ENCODE measurements around the gene SP140.
"Not testable (repeated sequence)": the region's sequence is repeated elsewhere in the genome, so short reads cannot be mapped to it uniquely, and the experiment has no call there.

SP140 gene

DNA sequence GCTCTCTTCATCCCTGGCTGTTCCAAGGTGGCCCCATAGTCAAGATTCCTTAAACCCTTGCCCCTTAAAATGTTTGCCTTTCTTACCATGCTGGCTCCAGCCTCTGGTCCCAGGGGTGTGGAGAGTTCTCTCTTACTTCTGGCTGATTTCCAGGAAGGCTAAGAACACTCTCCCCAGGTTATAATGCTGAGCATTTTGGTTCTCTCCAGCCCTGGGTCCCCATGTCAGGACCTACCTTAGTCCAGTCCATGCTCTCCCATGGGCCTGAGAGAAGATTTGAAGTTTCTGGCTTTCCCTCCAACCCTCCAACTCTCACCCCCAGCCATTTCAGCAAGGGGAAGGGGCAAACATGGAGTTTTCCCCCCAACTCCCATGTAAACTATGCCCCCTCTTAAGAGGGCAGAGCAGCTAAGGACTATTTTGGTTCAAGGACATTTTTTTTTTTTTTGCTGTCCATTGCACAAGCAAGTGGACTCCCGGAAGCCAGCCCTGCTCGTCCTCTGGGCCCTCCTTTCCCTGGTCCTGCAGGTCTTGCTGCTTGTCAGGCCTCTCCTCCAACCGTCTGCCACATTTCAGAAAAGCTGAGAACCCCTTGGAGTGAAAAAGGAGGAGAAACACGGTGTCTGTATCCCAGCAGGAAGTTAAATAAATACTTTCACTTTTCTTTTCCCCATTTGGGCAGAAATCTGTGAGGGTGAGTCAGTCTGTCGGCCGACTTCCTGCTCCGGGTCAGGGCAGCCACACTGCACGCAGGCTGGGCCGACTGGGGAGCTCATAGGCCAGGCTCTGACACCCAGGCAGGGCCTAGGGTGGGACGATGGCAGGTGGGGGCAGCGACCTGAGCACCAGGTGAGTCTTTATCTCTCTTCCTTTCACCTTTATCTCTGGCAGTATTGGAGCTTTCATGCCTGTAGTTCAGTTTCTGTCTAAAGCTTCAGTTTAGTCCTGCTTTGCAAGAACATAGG lies 101.2 kb downstream of the SP140 start, which contains the start of gene SP140L:
Gene SP140L (plus strand): TSS at position 741 of the 965 bp plus-strand sequence. CDS start 77 bp downstream, at position 818.
- no peak for DNase-seq (ENCODE audit: low spot score)

DNA sequence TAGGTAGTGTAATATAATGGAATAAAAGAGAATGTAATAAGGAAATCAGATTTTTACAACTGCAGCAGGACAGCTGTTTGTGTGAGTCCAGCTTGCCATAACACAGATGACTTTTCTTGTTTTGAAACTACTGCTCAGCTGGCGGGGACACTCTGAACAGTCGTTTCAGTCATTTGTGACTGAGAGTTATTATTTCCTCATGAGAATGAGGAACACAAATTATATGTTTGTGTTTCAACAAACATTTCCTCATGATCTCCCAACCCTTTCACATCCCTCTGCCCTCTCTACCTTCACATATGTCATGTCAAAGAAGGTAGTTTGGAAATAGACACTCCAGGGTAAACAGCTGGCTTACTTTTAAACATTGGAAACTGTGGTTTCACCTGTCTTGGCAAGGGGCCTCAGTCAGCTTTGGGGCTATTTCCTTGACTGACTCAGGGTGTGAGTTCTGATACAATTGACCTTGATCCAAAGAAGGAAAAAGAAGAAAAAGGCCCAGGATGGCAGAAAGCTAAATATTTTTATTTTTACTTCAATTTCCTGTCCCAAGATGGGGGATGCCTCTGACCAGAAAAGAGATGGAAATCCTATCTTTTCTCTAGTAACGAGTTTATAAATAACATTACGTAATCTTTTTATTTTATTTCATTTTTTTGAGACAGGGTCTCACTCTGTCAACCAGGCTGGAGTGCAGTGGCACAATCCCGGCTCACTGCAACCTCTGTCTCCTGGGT lies 102.0 kb downstream of the SP140 start:
- DNase-seq (ENCODE audit: low spot score), result no peak

DNA sequence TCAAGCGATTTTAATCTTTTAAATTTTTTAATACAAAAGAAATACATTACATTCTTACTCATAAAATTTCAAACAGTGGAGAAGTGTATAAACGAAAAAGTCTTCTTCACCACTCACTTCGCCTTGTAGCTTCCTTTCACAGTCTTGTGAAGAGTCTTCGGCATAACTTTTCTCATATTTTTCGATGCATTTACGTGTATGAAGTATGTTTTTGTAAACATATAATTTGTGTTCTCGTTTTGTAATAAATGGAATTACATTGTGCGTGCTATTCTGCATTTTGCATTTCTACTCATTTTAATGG lies 102.6 kb downstream of the SP140 start:
- DNase-seq (ENCODE audit: low spot score), result no peak

DNA sequence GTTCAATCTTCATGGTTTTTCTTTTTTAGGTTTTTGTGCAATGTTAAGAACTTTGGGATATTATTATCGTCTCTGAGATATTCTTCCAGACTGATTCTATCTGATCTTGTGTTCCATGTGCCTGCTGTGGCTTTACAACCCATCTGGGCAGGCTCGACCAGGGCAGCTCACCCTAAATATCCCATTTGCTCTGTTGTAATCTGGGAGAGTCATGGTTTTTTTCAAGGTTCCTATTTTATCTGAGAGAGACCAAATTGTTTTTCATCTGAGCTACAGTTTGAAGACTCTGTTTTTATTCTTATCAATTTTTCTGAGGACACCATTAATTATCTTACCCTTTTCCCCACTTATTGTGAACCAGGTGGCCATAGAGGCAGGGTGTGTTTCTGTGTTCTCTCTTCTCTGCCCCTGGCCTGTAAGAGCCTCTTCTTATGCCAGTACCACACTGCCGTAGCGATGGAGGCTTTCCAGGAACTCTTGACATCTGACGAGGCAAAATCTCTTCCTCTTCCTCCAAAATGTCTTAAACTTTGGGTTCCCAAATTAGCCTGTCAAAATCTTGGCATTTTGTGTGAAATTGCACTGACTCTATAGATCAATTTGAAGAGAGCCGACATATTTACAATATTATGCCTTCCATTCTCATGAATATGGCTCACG lies 104.5 kb downstream of the SP140 start:
- DNase-seq (ENCODE audit: low spot score), result no peak

DNA sequence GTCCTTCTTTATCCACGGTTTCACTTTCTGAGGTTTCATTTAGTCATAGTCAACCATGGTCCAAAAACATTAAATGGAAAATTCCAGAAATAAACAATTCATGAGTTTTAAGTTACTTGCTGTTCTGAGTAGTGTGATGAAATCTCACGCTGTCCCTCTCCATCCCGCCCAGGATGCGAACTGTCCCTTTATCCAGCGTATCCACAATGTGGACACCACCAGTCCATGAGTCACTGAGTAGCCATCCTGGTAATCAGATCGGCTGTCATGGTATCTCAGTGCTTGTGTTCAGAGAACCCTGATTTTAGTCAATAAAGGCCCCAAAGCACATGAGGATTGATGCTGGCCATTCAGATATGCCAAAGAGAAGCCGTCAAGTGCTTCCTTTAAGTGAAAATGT lies 105.2 kb downstream of the SP140 start:
- DNase-seq (ENCODE audit: low spot score), result no peak

DNA sequence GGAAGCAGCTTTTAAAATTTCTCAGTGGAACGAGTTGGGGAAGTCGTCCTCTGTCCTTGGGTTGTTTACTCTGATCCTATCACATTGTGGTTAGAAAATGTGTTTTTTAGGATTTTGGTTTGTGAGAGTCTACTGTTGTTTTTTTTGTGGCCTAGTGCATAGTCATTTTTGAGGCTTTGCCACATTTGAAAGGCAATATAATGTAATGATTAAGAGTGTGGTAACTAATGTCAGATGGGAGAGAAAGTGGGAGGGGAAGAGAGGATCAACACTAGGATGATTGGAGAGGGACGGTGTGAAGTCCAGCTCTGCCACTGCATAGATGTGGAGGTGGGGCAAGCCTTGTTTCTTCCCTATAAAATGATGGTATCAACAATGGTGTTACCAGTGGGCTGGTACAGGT lies 109.9 kb downstream of the SP140 start:
- DNase-seq (ENCODE audit: low spot score), result no peak

DNA sequence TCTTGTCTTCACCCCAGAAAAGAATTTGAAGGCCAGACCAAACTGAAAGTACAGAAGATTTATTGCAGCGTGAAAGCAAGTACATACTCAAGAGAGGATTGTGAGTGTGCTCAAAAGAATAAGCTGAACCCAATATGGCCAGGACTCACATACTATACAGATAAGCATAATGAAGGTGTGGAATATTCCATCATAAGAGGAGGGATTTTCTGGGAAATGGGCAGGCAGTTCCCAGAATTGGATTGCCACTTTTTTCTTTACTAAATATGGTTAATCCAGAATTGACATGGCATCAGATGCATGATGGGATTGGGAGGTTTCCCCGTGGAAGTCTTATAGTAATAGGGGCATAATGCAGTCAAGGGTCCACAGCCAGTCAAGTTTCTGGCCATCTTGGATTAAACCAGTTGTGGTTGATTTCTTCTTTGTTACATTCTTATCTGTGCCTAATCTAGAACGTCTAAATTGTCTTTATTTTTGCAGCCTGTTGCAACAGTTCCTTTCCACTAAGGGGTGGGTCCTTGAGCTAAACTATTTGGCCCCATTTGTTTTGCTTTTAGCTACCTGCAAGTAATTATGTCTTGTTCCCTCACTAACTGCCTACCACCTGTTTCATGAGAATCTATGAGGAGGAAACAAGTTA lies 110.4 kb downstream of the SP140 start:
- DNase-seq (ENCODE audit: low spot score), result no peak

DNA sequence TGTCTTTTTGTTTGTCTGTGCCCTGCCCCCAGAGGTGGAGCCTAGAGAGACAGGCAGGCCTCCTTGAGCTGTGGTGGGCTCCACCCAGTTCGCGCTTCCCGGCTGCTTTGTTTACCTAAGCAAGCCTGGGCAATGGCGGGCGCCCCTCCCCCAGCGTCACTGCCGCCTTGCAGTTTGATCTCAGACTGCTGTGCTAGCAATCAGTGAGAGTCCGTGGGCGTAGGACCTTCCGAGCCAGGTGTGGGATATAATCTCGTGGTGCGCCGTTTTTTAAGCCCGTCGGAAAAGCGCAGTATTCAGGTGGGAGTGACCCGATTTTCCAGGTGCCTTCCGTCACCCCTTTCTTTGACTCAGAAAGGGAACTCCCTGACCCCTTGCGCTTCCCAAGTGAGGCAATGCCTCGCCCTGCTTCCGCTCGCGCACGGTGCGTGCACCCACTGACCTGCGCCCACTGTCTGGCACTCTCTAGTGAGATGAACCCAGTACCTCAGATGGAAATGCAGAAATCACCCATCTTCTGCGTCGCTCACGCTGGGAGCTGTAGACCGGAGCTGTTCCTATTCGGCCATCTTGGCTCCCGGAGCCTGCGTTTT lies 116.5 kb downstream of the SP140 start:
- not testable (repeated sequence) for DNase-seq (ENCODE audit: low spot score)

DNA sequence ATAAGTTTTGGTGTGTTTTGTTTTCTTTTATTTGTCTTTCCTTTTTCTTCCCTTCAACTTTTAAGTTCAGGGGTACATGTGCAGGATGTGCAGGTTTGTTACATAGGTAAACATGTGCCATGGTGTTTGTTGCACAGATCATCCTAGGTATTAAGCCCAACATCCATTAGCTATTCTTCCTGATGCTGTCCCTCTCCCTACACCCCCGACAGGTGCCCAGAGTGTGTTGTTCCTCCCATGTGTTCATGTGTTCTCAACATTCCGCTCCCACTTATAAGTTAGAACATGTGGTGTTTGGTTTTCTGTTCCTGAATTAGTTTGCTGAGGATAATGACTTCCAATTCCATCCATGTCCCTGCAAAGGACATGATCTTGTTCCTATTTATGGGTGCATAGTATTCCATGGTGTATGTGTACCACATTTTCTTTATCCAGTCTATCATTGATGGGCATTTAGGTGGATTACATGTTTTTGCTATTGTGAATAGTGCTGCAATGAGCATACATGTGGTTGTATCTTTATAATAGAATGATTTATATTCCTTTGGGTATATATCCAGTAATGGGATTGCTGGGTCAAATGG lies 117.6 kb downstream of the SP140 start:
- not testable (repeated sequence) for DNase-seq (ENCODE audit: low spot score)

DNA sequence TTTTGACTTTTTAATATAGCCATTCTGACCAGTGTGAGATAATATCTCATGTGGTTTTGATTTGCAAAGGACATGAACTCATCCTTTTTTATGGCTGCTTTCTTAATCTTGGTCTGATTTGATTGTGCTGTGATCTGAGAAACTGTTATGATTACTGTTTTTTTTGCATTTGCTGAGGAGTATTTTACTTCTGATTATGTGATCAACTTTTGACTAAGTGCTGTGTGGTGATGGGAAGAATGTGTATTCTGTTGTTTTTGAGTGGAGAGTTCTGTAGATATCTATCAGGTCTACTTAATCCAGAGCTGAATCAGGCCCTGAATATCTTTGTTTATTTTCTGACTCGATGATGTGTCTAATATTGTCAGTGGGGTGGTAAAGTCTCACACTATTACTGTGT lies 118.2 kb downstream of the SP140 start:
- no peak for DNase-seq (ENCODE audit: low spot score)

DNA sequence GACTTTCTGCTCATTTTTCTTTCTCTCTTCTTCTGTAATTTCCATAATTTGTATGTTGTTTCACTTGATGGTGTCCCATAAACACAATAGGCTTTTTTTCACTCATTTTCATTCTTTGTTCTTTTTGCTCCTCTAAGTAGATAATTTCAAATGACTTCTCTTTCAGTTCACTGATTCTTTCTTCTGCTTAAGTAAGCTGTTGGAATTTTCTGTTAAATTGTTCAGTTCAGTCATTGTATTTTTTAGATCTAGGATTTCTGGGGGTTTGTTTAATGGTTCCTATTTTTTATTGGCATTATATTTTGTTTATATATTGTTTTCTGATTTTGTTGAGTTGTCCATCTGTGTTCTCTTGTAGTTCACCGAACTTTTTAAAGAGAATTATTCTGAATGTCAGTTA lies 120.9 kb downstream of the SP140 start:
- no peak for DNase-seq (ENCODE audit: low spot score)

DNA sequence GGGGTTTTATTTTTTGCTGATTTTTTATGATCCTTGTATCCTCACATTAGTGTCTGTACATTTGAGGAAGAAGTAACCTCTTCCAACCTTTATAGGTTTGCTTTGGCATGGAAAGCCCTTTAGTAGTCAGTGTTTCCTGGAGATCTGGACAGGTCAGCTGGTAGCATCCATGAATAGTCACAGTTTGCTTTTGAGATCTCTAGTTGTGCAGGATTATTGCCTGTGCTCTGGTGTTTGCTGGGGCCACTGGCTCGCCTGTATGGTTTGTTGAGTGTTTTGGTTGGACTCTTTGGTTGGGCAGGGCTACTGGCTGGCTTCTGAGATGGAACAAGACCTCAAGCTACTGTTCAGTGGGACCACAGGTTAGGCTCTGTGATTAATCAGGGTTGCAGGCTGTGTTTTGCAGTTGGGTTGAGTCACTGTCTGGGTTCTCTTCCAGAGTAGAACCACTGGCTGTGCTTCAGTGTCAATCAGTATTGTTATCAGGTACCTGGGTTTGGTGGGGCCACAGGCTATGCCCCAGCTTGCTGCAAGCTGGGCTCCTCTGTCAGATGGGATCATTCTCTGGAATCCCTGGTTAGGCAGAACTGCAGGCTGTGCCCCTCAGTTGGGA lies 121.5 kb downstream of the SP140 start:
- DNase-seq (ENCODE audit: low spot score), result no peak

DNA sequence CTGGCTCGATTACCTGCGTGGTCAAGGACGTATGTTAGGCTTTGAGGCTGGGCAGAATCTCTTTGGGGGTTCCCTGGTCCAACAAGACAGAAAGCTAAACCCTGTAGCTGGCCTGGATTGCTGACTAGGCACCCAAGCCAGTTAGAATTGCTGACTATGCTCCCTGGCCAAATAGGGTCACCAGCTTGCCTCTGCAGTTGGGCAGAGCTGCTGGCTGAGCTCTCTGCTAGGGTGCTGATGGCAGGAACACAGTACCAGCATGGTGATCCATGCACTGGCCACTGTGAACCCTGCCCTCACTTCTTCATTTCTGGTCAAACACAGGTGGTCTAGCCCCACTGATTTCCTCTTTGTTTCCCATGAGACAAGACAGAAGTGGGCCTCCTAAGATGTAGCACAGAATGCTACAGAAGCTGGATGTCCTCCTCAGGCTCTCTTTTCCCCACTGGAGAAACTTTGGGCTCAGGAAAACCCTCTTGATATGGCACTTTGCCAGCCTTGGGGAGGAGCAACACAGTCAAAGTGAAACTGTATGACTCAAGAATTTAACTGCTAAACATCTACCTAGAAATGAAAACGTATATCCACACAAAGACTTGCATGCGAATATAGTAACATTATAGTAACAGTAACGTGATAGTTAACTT lies 122.2 kb downstream of the SP140 start:
- no peak for DNase-seq (ENCODE audit: low spot score)

DNA sequence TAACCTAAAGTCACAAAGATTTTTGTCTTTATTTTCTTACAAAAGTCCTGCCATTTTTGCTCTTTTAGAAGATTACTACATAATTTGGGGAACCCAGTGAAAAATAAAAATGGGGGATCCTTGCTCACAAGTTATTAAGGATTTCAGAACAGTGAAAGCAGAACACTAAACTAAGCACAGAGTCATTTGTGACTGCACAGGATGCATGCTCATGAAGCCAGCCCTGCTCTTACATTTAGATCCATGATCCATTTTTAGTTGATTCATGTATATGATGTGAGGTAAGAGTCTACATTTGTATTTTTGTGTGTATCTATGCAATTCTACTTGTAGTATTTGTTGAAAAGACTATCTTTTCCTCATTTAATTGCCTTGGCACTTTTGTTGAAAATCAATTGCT lies 123.3 kb downstream of the SP140 start:
- no peak for DNase-seq (ENCODE audit: low spot score)

DNA sequence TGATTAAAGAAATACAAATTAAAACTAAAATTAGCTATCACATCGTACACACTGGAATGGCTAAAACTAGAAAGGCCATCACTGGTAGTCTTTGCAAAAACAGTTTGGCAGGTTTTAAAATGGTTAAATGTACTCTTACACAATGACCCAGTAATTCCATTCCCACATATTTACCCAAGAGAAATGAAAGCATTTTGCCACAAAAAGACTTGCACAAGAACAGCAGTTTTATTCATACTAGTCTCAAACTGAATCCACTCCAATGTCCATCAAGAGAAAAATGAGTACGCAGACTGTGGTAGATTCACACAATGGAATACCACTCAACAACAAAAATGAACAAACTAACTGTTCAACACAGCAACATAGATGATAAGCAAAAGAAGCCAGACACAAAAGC lies 130.5 kb downstream of the SP140 start:
- DNase-seq (ENCODE audit: low spot score), result no peak

DNA sequence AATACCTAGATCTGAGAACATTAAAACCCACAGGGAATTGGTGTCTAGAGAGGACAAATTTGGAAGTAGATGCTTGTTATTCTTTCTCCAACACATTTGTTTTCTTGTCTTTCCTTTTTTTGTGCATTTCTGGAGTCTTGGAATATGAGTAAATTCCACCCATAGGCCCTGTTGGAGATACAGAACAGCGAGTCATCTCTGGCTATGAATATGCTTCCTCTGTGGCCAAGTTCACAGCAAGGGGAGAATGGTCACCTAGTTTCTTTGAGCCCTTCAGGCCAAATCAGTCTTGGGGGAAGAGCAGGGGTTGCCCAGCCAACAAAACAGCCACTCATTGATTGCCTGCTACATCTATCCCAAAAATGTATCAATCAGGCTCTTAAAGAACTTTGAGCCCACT lies 132.8 kb downstream of the SP140 start:
- no peak for DNase-seq (ENCODE audit: low spot score)

DNA sequence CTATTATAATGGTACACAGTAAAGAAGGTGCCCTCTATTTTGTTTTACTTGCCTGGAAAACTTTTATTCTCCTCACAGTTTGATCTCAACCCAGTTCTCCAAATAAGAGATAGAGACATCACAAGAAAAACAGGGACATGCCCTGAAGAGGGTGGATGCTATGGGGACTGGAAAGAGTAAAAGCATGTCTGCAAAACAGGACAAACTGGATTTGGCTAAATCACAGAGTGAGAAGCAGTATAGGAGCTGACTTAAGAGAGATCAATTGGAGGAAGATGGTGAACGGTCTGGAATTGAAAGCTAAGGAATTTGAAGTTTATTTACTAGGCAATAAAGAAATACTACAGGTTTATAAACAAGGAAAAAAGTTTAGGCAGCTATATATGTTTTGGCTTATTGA lies 134.5 kb downstream of the SP140 start:
- DNase-seq (ENCODE audit: low spot score), result no peak

DNA sequence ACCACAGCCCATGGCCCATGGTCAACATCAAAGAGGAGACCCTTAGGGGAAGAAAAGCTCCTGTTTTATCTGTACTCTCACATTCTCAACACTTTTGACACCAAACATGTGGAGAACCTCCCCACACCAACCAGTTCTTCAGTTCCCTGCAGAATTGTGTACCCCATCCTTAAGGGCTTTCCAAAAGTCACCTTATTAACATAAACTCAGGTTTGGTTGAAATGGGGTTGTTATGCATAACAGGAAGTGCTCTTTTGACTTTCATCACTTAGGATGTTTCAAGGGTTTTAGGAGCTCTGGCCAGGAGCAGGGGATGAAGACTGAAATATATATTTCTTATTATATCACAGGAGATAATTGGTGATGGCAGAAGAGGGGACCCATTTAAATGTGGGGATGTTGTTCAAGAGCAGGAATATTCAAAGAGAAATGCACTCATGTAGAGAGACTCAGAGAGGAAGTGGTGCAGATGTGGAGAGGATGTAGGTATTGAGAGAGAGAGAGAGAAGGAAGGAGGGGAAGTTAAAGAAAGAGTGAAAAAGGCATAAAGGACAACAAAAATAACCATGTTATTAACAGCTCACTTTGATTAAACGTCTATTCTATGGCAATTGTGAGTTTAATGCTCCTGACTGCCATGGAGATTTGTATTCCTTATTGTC lies 136.6 kb downstream of the SP140 start:
- no peak for DNase-seq (ENCODE audit: low spot score)

Data from ecto neural progenitor cell (in vitro differentiated cells).